HL-60 (cell line): ENCODE data around the gene PSTPIP1.

Experiments
- DNase-seq, 2 experiments: peaks; one replicate each; pipeline ENCODE4 v3.0.0-alpha.2; 2010 to 2020; ENCODE audit warnings: low read depth in 1 of 2, low spot score in 1 of 2
- H3K27ac ChIP-seq: fragments of 250-450 bp; sonication (Bioruptor Pico); replicated peaks from 2 replicates; pipeline ENCODE4 v1.5.1; 2020; ENCODE audit warnings: mild to moderate bottlenecking, moderate library complexity
- H3K27me3 ChIP-seq: fragments of 250-450 bp; sonication (Bioruptor Pico); 2 replicates; pipeline ENCODE4 v1.5.1; 2021; ENCODE audit warnings: mild to moderate bottlenecking, moderate library complexity; ENCODE audit not compliant: insufficient read depth, poor library complexity, severe bottlenecking
- H3K4me3 ChIP-seq: replicated peaks from 2 replicates; pipeline ENCODE4 v1.5.1; 2011; ENCODE audit warnings: mild to moderate bottlenecking, control low read depth, low read length; ENCODE audit not compliant: insufficient read depth
- GABPA ChIP-seq: IDR thresholded peaks from 2 replicates; pipeline ENCODE4 v1.6.1; 2012; ENCODE audit warnings: low read depth
- POLR2AphosphoS5 ChIP-seq: IDR thresholded peaks from 2 replicates; pipeline ENCODE4 v1.6.1; 2012; ENCODE audit warnings: low read depth
- SPI1 ChIP-seq: IDR thresholded peaks from 2 replicates; pipeline ENCODE4 v1.6.1; 2012; ENCODE audit warnings: low read depth, mild to moderate bottlenecking, borderline replicate concordance
- TF ChIP-seq, protein P1 (sequence below): IDR thresholded peaks from one replicate; pipeline ENCODE4 v1.5.1; 2011; ENCODE audit warnings: low read length, control low read depth, inconsistent platforms; ENCODE audit not compliant: insufficient read depth
- TF ChIP-seq, protein P2 (sequence below): IDR thresholded peaks from 2 replicates; pipeline ENCODE4 v1.6.1; 2012; ENCODE audit warnings: low read depth; ENCODE audit not compliant: insufficient replicate concordance

Gene PSTPIP1

DNA sequence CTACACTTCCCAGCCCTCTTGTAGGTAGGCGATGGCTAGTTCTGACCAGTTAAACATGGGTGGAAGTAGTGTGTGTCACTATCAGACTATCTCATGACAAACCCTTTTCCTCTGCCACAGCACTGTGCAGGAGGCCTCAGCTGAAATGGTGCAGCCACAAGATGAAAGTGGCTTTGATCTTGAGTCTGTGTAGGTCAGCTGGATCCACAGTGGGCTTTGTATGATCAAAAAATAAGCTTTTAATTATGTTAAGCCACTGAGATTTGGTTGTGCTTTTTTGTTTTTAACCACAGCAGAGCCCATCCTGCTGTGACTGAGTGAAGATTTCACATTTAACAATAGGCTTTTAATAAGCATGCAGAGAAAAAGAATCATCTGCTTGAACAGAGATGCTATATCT, 43.7 kb upstream of the PSTPIP1 start:
- no peak for TF ChIP-seq SPI1
- TF ChIP-seq, protein P1, sequence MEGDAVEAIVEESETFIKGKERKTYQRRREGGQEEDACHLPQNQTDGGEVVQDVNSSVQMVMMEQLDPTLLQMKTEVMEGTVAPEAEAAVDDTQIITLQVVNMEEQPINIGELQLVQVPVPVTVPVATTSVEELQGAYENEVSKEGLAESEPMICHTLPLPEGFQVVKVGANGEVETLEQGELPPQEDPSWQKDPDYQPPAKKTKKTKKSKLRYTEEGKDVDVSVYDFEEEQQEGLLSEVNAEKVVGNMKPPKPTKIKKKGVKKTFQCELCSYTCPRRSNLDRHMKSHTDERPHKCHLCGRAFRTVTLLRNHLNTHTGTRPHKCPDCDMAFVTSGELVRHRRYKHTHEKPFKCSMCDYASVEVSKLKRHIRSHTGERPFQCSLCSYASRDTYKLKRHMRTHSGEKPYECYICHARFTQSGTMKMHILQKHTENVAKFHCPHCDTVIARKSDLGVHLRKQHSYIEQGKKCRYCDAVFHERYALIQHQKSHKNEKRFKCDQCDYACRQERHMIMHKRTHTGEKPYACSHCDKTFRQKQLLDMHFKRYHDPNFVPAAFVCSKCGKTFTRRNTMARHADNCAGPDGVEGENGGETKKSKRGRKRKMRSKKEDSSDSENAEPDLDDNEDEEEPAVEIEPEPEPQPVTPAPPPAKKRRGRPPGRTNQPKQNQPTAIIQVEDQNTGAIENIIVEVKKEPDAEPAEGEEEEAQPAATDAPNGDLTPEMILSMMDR: no peak
- TF ChIP-seq, protein P2, sequence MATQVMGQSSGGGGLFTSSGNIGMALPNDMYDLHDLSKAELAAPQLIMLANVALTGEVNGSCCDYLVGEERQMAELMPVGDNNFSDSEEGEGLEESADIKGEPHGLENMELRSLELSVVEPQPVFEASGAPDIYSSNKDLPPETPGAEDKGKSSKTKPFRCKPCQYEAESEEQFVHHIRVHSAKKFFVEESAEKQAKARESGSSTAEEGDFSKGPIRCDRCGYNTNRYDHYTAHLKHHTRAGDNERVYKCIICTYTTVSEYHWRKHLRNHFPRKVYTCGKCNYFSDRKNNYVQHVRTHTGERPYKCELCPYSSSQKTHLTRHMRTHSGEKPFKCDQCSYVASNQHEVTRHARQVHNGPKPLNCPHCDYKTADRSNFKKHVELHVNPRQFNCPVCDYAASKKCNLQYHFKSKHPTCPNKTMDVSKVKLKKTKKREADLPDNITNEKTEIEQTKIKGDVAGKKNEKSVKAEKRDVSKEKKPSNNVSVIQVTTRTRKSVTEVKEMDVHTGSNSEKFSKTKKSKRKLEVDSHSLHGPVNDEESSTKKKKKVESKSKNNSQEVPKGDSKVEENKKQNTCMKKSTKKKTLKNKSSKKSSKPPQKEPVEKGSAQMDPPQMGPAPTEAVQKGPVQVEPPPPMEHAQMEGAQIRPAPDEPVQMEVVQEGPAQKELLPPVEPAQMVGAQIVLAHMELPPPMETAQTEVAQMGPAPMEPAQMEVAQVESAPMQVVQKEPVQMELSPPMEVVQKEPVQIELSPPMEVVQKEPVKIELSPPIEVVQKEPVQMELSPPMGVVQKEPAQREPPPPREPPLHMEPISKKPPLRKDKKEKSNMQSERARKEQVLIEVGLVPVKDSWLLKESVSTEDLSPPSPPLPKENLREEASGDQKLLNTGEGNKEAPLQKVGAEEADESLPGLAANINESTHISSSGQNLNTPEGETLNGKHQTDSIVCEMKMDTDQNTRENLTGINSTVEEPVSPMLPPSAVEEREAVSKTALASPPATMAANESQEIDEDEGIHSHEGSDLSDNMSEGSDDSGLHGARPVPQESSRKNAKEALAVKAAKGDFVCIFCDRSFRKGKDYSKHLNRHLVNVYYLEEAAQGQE: no peak
- TF ChIP-seq GABPA: no peak
- no peak for TF ChIP-seq POLR2AphosphoS5
- no peak for DNase-seq
- Histone ChIP-seq H3K4me3 (no peak overlapping the region), H3K27me3 (no peaks in the 10 kb centered on the region), H3K27ac (no peak overlapping the region)

DNA sequence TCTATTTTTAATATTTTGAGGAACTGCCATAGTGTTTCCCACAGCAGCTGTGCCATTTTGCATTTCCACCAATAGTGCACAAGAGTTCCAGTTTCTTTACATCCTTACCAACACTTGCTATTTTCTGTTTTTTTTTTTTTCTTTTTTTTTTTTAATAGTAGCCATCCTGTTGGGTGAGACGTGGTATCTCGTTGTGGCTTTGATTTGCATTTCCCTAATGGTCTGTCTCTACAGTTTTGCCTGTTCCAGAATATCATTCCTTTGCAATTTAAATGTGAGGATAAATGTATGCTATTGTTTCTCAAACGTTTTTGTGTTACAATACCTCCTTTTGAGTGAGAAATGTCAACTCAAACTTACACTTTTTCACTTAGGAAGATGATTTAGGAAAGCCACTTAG, 41.0 kb upstream of the PSTPIP1 start:
- H3K27me3 ChIP-seq: no peaks in the 10 kb centered on the region
- TF ChIP-seq SPI1: peak; percentile 3; the same call in 1 of the 2 replicates
- TF ChIP-seq, protein P1: no peak
- H3K4me3 ChIP-seq: no peak overlapping the region
- H3K27ac ChIP-seq: no peak overlapping the region
- no peak for DNase-seq

DNA sequence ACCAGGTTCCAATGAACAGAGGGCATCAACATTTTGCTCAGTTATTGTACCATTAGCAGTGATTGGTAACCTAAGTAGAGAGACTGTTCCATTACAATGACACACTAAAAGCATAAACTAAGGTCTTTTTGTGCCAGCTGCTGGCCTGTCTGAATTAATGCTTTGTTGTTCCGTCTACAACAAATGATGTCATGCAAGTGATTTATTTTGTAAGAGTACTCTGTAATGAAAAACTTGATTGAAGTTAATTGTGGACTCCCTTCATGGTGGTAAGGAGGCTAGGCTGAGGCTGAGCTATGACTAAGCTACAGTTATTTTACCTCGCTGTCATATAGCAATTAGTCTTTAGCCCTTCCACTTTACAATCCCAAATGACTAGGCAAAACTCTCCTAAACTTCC, 40.2 kb upstream of the PSTPIP1 start:
- H3K27ac ChIP-seq: no peak overlapping the region
- no peak for DNase-seq
- TF ChIP-seq, protein P1: no peak
- TF ChIP-seq SPI1: no peak
- TF ChIP-seq GABPA: no peak
- TF ChIP-seq POLR2AphosphoS5: no peak
- TF ChIP-seq, protein P2: no peak

DNA sequence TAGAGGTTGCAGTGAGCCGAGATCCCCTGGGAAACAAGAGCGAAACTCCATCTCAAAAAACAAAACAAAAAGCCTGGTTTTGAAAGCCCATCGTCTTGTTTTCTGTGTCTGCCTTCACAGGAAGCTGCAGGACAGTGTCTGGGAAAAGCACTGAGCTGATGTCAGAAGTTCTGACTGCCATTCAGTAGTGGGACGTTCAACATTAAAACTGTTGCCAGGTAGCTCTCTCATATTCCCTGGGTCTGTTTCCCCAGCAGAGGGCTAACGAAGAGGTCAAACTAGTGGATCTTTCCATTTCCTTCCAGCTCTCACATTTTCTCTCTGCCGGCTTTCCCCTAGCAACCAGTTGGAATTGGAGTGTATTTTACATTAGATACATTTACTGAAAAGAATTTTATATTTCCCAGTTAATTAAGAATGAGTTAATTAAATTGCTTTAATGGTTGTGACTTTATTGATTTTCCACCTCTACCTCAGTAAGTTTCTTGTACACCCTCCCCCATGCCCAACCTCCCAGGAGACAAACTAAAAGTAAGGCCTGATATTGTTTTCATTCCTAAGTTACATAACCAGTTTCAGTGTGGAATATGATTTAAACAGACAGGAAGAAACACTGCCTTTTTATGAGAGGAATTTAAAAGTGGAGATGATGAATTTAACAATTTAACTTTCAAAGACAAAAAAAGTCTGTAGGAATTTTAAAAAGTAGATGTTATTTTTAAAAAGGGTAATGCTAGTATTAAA, 33.5 kb upstream of the PSTPIP1 start:
- TF ChIP-seq, protein P1: no peak
- no peak for DNase-seq
- Histone ChIP-seq H3K27ac (no peak overlapping the region), H3K27me3 (no peaks in the 10 kb centered on the region), H3K4me3 (no peak overlapping the region)

More for the DNA sequence above, 40.2 kb upstream of the PSTPIP1 start:
- H3K4me3 ChIP-seq: no peak overlapping the region
- no peaks in the 10 kb centered on the region for H3K27me3 ChIP-seq
